Uterus (tissue), 4 donors: ENCODE data around the gene PLK5. TPM values are rescaled to one million over a fixed set of nuclear protein-coding genes. Genes with fewer than 3 reads are reported as not detected.

Experiments used
- DNase-seq, 2 donors: peaks; one replicate each; pipeline ENCODE4 v3.0.0-alpha.2; 2019 to 2020
- H3K27ac ChIP-seq, 2 donors: fragments of 200-600 bp; sonication (generic); 1 replicate in 1 of 2; 2 replicates in 1 of 2; pipeline ENCODE4 v1.5.1; 2016 to 2018
- H3K27me3 ChIP-seq, 2 donors: fragments of 200-600 bp; sonication (generic); one replicate each; pipeline ENCODE4 v1.5.1; 2018 to 2019; ENCODE audit warnings: control low read depth in 1 of 2
- H3K36me3 ChIP-seq, 2 donors: fragments of 200-600 bp; sonication (generic); one replicate each; pipeline ENCODE4 v1.5.1; 2019; ENCODE audit warnings: control low read depth in 1 of 2
- H3K4me1 ChIP-seq, 2 donors: fragments of 200-600 bp; sonication (generic); one replicate each; pipeline ENCODE4 v1.5.1; 2018 to 2019; ENCODE audit warnings: control low read depth in 1 of 2
- H3K4me3 ChIP-seq, 2 donors: fragments of 200-600 bp; sonication (generic); 1 replicate in 1 of 2; 2 replicates in 1 of 2; pipeline ENCODE4 v1.5.1; 2018 to 2019; ENCODE audit warnings: mild to moderate bottlenecking in 1 of 2
- H3K9me3 ChIP-seq, 2 donors: fragments of 200-600 bp; sonication (generic); one replicate each; pipeline ENCODE4 v1.5.1; 2019; ENCODE audit warnings: control low read depth in 1 of 2
- CTCF ChIP-seq, 4 experiments: fragments of 200-600 bp in 2 of 4; fragments of 450-650 bp in 2 of 4; sonication (generic) in 2 of 4; IDR thresholded peaks; one replicate each; pipeline ENCODE4 v1.5.1; 2016 to 2019; ENCODE audit warnings: antibody characterized with exemption in 4 of 4, mild to moderate bottlenecking in 2 of 4, moderate library complexity in 1 of 4
- POLR2A ChIP-seq, 2 donors: fragments of 450-650 bp; IDR thresholded peaks; one replicate each; pipeline ENCODE4 v1.6.1; 2016; ENCODE audit warnings: antibody characterized with exemption in 2 of 2, mild to moderate bottlenecking in 1 of 2, moderate library complexity in 1 of 2
- intact Hi-C: fragments of 100-400 bp; cut with DNase I; formaldehyde crosslinking; loops from one replicate; pipeline ENCODE4 v1.15.1; 2023; ENCODE audit warnings: low total_unique reads
- total RNA-seq, 4 donors: library from RNA; depleted of rRNA in 3 of 4; stranded (reverse); fragments of >200 nt in 3 of 4; gene quantifications; one replicate each; pipeline versions ENCODE4 v1.1.0 to v1.2.4, GENCODE V29; 2014 to 2023
- donor health status: DM: yes; HTN: yes; CAD: no.

PLK5 gene
- total RNA-seq, 4 donors from 2014 or later, result 0.21 to 2.7 TPM; not detected in 2

GRCh38 chr19:1577090-1577928 is 53.4 kb downstream of the PLK5 start:
- Histone ChIP-seq H3K27ac (no peak overlapping the region), H3K9me3 (no peaks in the 10 kb centered on the region), H3K4me1 (no peaks in the 10 kb centered on the region), H3K27me3 (no peaks in the 10 kb centered on the region), H3K36me3 (no peaks in the 10 kb centered on the region), H3K4me3 (no peak overlapping the region)
- intact Hi-C loops, result no loop called here
- TF ChIP-seq POLR2A (IDR thresholded peaks at IDR 0.05), result no peak
- TF ChIP-seq CTCF (IDR thresholded peaks at IDR 0.05), result no peak
- DNase-seq, result no peak

GRCh38 chr19:1577929-1578618 is 54.2 kb downstream of the PLK5 start:
- intact Hi-C loops, result no loop called here
- Histone ChIP-seq H3K36me3 (no peaks in the 10 kb centered on the region), H3K27ac (no peak overlapping the region), H3K9me3 (no peaks in the 10 kb centered on the region), H3K4me3 (no peak overlapping the region), H3K4me1 (no peaks in the 10 kb centered on the region), H3K27me3 (no peaks in the 10 kb centered on the region)
- TF ChIP-seq POLR2A (IDR thresholded peaks at IDR 0.05) (no peak), CTCF (IDR thresholded peaks at IDR 0.05) (no peak)
- no peak for DNase-seq

GRCh38 chr19:1579222-1579621 is 55.3 kb downstream of the PLK5 start:
- Histone ChIP-seq H3K36me3 (no peaks in the 10 kb centered on the region), H3K4me3 (no peak overlapping the region), H3K4me1 (no peaks in the 10 kb centered on the region), H3K27me3 (no peaks in the 10 kb centered on the region), H3K27ac (no peak overlapping the region), H3K9me3 (no peaks in the 10 kb centered on the region)
- no peak for DNase-seq
- TF ChIP-seq CTCF (IDR thresholded peaks at IDR 0.05), result no peak
- TF ChIP-seq POLR2A (IDR thresholded peaks at IDR 0.05), result no peak
- intact Hi-C loops, result no loop called here

- DNase-seq, result no peak
- Histone ChIP-seq H3K36me3 (no peaks in the 10 kb centered on the region), H3K4me1 (peaks cover 0 to 5% of the 10 kb centered on the region in 2 donors), H3K27me3 (no peaks in the 10 kb centered on the region), H3K9me3 (no peaks in the 10 kb centered on the region), H3K27ac (no peak overlapping the region), H3K4me3 (no peak overlapping the region)
- TF ChIP-seq CTCF (IDR thresholded peaks at IDR 0.05) (no peak), POLR2A (IDR thresholded peaks at IDR 0.05) (no peak)
- intact Hi-C loops, result no loop called here
Measured at GRCh38 chr19:1580382-1580781, 56.5 kb downstream of the PLK5 start.

- intact Hi-C loops, result no loop called here
- Histone ChIP-seq H3K36me3 (no peaks in the 10 kb centered on the region), H3K9me3 (no peaks in the 10 kb centered on the region), H3K4me3 (no peak overlapping the region), H3K27me3 (no peaks in the 10 kb centered on the region), H3K4me1 (peaks cover 0 to 5% of the 10 kb centered on the region in 2 donors), H3K27ac (no peak overlapping the region)
- DNase-seq, result no peak
- no peak for TF ChIP-seq POLR2A (IDR thresholded peaks at IDR 0.05)
- TF ChIP-seq CTCF (IDR thresholded peaks at IDR 0.05), result no peak
Measured at GRCh38 chr19:1580957-1581356, 57.1 kb downstream of the PLK5 start.
